SU-DHL-6 (cell line): ENCODE data around the gene HIVEP3.

Experiments used
- H2AFZ ChIP-seq: fragments of 200-600 bp; sonication (generic); 2 replicates; pipeline ENCODE4 v1.6.1; 2014; ENCODE audit warnings: low read depth, mild to moderate bottlenecking, moderate library complexity, mixed read lengths, antibody characterized with exemption, low read length; ENCODE audit not compliant: severe bottlenecking
- H3F3A ChIP-seq: fragments of 200-600 bp; shearing (Covaris generic); 2 replicates; pipeline ENCODE4 v1.6.0; 2016; ENCODE audit warnings: antibody characterized with exemption, mild to moderate bottlenecking; ENCODE audit not compliant: insufficient read depth
- H3K27ac ChIP-seq: fragments of 200-600 bp; sonication (generic); 2 replicates; pipeline ENCODE4 v1.5.1; 2016; ENCODE audit warnings: low read depth, mild to moderate bottlenecking, low read length, moderate library complexity, mixed read lengths
- H3K27me3 ChIP-seq: fragments of 200-600 bp; sonication (generic), shearing (Covaris generic); 2 replicates; pipeline ENCODE4 v1.6.0; 2014; ENCODE audit warnings: mild to moderate bottlenecking, low read length
- H3K36me3 ChIP-seq: fragments of 200-600 bp; sonication (generic); 2 replicates; pipeline ENCODE4 v1.6.1; 2014; ENCODE audit warnings: mild to moderate bottlenecking, low read length, mixed read lengths
- H3K4me2 ChIP-seq: fragments of 300-600, 200-600 bp; shearing (Covaris generic), sonication (generic); 2 replicates; pipeline ENCODE4 v1.6.0; 2014; ENCODE audit warnings: low read length, low read depth, mild to moderate bottlenecking; ENCODE audit not compliant: poor library complexity, severe bottlenecking
- H3K4me3 ChIP-seq: fragments of 200-600 bp; sonication (generic); 2 replicates; pipeline ENCODE4 v1.5.1; 2014; ENCODE audit warnings: antibody characterized with exemption, low read length, mild to moderate bottlenecking, mixed read lengths; ENCODE audit not compliant: insufficient read depth, poor library complexity, severe bottlenecking
- H3K79me2 ChIP-seq: fragments of 200-600 bp; sonication (generic); 2 replicates; pipeline ENCODE4 v1.6.1; 2014; ENCODE audit warnings: mild to moderate bottlenecking, low read length, moderate library complexity; ENCODE audit not compliant: insufficient read depth
- H3K9ac ChIP-seq: fragments of 200-600 bp; sonication (generic); 2 replicates; pipeline ENCODE4 v1.7.0; 2014; ENCODE audit warnings: mild to moderate bottlenecking, low read length
- H3K9me2 ChIP-seq: fragments of 200-600 bp; sonication (generic); replicated peaks from 2 replicates; pipeline ENCODE4 v1.6.1; 2014; ENCODE audit warnings: low read length; ENCODE audit not compliant: insufficient read depth
- H3K9me3 ChIP-seq: fragments of 200-600 bp; sonication (generic); 2 replicates; pipeline ENCODE4 v1.6.1; 2014; ENCODE audit warnings: low read length, mixed read lengths; ENCODE audit not compliant: insufficient read depth
- H4K20me1 ChIP-seq: fragments of 200-600 bp; sonication (generic); 2 replicates; pipeline ENCODE4 v1.6.1; 2014; ENCODE audit warnings: low read depth, mild to moderate bottlenecking, antibody characterized with exemption, low read length, moderate library complexity, mixed read lengths
- EZH2phosphoT487 ChIP-seq: fragments of 200-600 bp; sonication (generic), shearing (Covaris generic); conservative IDR thresholded peaks from 2 replicates; pipeline ENCODE4 v1.6.1; 2018; ENCODE audit warnings: mild to moderate bottlenecking, antibody characterized with exemption, low read length, moderate library complexity, mixed read lengths
- TF ChIP-seq, protein P1 (sequence below): fragments of 200-600 bp; sonication (generic); IDR thresholded peaks from one replicate; pipeline ENCODE4 v1.5.1; 2017; ENCODE audit warnings: antibody characterized with exemption, mild to moderate bottlenecking, low read length, moderate library complexity; ENCODE audit not compliant: insufficient read depth, poor library complexity, severe bottlenecking

HIVEP3 gene

GRCh38 chr1:41917835-41918449 lies 780 bp downstream of the HIVEP3 start:
- no peak for TF ChIP-seq EZH2phosphoT487
- TF ChIP-seq, protein P1, sequence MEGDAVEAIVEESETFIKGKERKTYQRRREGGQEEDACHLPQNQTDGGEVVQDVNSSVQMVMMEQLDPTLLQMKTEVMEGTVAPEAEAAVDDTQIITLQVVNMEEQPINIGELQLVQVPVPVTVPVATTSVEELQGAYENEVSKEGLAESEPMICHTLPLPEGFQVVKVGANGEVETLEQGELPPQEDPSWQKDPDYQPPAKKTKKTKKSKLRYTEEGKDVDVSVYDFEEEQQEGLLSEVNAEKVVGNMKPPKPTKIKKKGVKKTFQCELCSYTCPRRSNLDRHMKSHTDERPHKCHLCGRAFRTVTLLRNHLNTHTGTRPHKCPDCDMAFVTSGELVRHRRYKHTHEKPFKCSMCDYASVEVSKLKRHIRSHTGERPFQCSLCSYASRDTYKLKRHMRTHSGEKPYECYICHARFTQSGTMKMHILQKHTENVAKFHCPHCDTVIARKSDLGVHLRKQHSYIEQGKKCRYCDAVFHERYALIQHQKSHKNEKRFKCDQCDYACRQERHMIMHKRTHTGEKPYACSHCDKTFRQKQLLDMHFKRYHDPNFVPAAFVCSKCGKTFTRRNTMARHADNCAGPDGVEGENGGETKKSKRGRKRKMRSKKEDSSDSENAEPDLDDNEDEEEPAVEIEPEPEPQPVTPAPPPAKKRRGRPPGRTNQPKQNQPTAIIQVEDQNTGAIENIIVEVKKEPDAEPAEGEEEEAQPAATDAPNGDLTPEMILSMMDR, result no peak
- no peak overlapping the region for H3K27ac ChIP-seq
- no peak overlapping the region for H2AFZ ChIP-seq
- H3K79me2 ChIP-seq, result no peaks in the 10 kb centered on the region
- no peak overlapping the region for H3K9ac ChIP-seq
- no peaks in the 10 kb centered on the region for H3K9me2 ChIP-seq
- no peaks in the 10 kb centered on the region for H3F3A ChIP-seq
- no peak overlapping the region for H3K4me2 ChIP-seq
- no peaks in the 10 kb centered on the region for H4K20me1 ChIP-seq
- no peak overlapping the region for H3K4me3 ChIP-seq
- H3K36me3 ChIP-seq, result no peaks in the 10 kb centered on the region
- H3K27me3 ChIP-seq, result no peaks in the 10 kb centered on the region
- H3K9me3 ChIP-seq, result no peaks in the 10 kb centered on the region

GRCh38 chr1:41917076-41917475 lies 1.6 kb downstream of the HIVEP3 start:
- no peaks in the 10 kb centered on the region for H3K27me3 ChIP-seq
- no peaks in the 10 kb centered on the region for H3K9me2 ChIP-seq
- no peak overlapping the region for H3K27ac ChIP-seq
- H3K4me2 ChIP-seq, result no peak overlapping the region
- no peak overlapping the region for H2AFZ ChIP-seq
- no peak overlapping the region for H3K9ac ChIP-seq
- no peaks in the 10 kb centered on the region for H3K36me3 ChIP-seq
- H3F3A ChIP-seq, result no peaks in the 10 kb centered on the region
- no peaks in the 10 kb centered on the region for H3K79me2 ChIP-seq
- H3K9me3 ChIP-seq, result no peaks in the 10 kb centered on the region
- TF ChIP-seq, protein P1, result no peak
- TF ChIP-seq EZH2phosphoT487, result no peak
- H3K4me3 ChIP-seq, result no peak overlapping the region
- H4K20me1 ChIP-seq, result no peaks in the 10 kb centered on the region

DNA sequence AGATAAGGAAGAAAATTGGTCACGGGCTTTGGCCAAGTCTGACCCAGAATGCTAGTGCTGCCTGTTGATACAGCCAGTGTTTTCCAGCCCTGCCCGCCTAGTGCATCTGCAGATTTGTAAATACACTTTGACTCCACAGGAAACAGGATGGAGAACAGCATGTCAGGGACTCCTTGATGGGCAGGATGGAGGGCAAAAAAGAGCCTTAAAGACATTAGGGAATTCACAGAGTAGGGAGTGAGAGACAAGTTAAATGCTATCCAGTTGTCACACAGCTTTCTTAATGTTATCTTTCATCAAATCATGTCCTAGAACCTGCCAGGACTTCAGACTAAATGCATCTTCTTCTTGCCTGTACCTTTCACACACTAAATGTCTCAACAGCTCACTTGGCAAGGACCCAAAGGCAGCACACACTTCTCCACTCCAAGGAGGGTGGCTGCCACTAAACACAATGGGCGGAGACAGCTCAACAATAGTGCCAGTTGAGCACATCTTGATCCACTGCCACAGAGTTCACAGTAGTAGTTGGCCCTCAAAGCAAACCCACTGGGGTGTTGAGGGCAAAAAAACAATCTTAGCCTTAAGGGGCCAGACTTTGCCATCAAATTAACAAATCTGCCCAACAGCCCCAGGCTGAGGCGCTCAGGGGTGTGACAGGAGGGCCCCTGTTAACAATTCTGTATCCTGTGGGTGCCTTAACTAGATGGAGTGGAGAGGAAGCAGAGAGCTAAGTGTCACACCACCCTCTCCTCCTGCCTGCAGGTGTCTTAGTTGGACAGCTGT lies 2.7 kb downstream of the HIVEP3 start:
- H3K4me2 ChIP-seq, result no peak overlapping the region
- H2AFZ ChIP-seq, result no peak overlapping the region
- H3K27me3 ChIP-seq, result no peaks in the 10 kb centered on the region
- no peak overlapping the region for H3K27ac ChIP-seq
- no peaks in the 10 kb centered on the region for H4K20me1 ChIP-seq
- no peaks in the 10 kb centered on the region for H3K79me2 ChIP-seq
- no peaks in the 10 kb centered on the region for H3F3A ChIP-seq
- TF ChIP-seq, protein P1, result no peak
- no peak for TF ChIP-seq EZH2phosphoT487
- no peak overlapping the region for H3K4me3 ChIP-seq
- no peak overlapping the region for H3K9ac ChIP-seq
- 0 out of 2 replicates have a peak, but pooled peaks cover 2% of the 10 kb centered on the region for H3K36me3 ChIP-seq
- H3K9me3 ChIP-seq, result no peaks in the 10 kb centered on the region
- H3K9me2 ChIP-seq, result no peaks in the 10 kb centered on the region
